GM12878 (cell line): ENCODE measurements around the gene SCNN1G. TPM values are rescaled to one million over a fixed set of nuclear protein-coding genes. Genes with fewer than 3 reads are reported as not detected.

Experiments
- ATAC-seq: fragments of 200-7000 bp; cut with Tn5 transposase; 3 replicates; pipeline ENCODE4 v1.9.1; 2020; ENCODE audit warnings: mild to moderate bottlenecking, moderate library complexity
- BruUV-seq: library from RNA; stranded (reverse); fragments of 400-500 nt; replicated peaks from 2 replicates; lab custom pipeline; 2021; lab: Mats Ljungman, UMichigan
- CTCF ChIA-PET: fragments of 300-600 bp; sonication (Branson Sonifier 250); formaldehyde crosslinking; extraction: SDS; loops from one replicate; lab custom pipeline; 2021; ENCODE audit warnings: inconsistent platforms; lab: Yijun Ruan, JAX
- POLR2A ChIA-PET: fragments of 350-600 bp; formaldehyde crosslinking; extraction: SDS; loops from one replicate; lab custom pipeline; 2021; ENCODE audit warnings: inconsistent platforms; lab: Charles Lee
- RAD21 ChIA-PET: fragments of 300-600 bp; sonication (Branson Sonifier 250); formaldehyde crosslinking; loops from one replicate; lab custom pipeline; 2023; ENCODE audit warnings: antibody characterized with exemption; ENCODE audit not compliant: unreplicated experiment; lab: Charles Lee
- SMC1A ChIA-PET: fragments of 300-600 bp; sonication (Branson Sonifier 250); formaldehyde crosslinking; loops from one replicate; lab custom pipeline; 2023; ENCODE audit not compliant: unreplicated experiment, uncharacterized antibody; lab: Charles Lee
- DNase-seq: peaks from one replicate; pipeline ENCODE4 v3.0.0-alpha.2; 2011; ENCODE audit warnings: low read depth, low spot score
- FAIRE-seq: peaks from 3 replicates; lab custom pipeline; 2011; peaks lifted over from hg19 to GRCh38; lab: Jason Lieb, UNC
- H2AFZ ChIP-seq: 2 replicates; pipeline ENCODE4 v1.6.0; 2011; ENCODE audit warnings: low read depth, low read length, control low read depth; ENCODE audit not compliant: control insufficient read depth
- H3K27ac ChIP-seq: 2 replicates; pipeline ENCODE4 v1.5.1; 2011; ENCODE audit warnings: control low read depth; ENCODE audit not compliant: control insufficient read depth, insufficient read depth
- H3K27me3 ChIP-seq, 2 experiments: replicated peaks in 1 of 2; 2 replicates each; pipeline versions ENCODE4 v1.6.0 to v1.6.1; 2011; ENCODE audit warnings: low read length in 1 of 2; ENCODE audit not compliant: control insufficient read depth in 2 of 2, insufficient read depth in 2 of 2
- H3K36me3 ChIP-seq, 2 experiments: 2 replicates each; pipeline ENCODE4 v1.5.1; 2011; ENCODE audit warnings: low read length in 1 of 2; ENCODE audit not compliant: control insufficient read depth in 2 of 2, insufficient read depth in 2 of 2
- H3K4me1 ChIP-seq: 2 replicates; pipeline ENCODE4 v1.6.1; 2011; ENCODE audit warnings: mild to moderate bottlenecking, low read length, moderate library complexity, mixed read lengths; ENCODE audit not compliant: control insufficient read depth, insufficient read depth
- H3K4me2 ChIP-seq: 2 replicates; pipeline ENCODE4 v1.6.0; 2011; ENCODE audit warnings: control low read depth; ENCODE audit not compliant: control insufficient read depth, insufficient read depth
- H3K4me3 ChIP-seq: fragments of 200-600 bp; sonication (generic); 2 replicates; pipeline ENCODE4 v1.5.1; 2016
- H3K79me2 ChIP-seq: 2 replicates; pipeline ENCODE4 v1.6.0; 2011; ENCODE audit warnings: low read length; ENCODE audit not compliant: control insufficient read depth, insufficient read depth
- H3K9ac ChIP-seq: 2 replicates; pipeline ENCODE4 v1.8.0; 2011; ENCODE audit warnings: low read length, control low read depth, mixed read lengths; ENCODE audit not compliant: control insufficient read depth, insufficient read depth
- H3K9me3 ChIP-seq: replicated peaks from 3 replicates; pipeline ENCODE4 v1.5.1; 2011; ENCODE audit warnings: mild to moderate bottlenecking, low read length; ENCODE audit not compliant: control insufficient read depth, insufficient read depth
- H4K20me1 ChIP-seq: 2 replicates; pipeline ENCODE4 v1.6.0; 2011; ENCODE audit not compliant: control insufficient read depth, insufficient read depth
- BHLHE40 ChIP-seq, 2 experiments: fragments of 450-650 bp in 1 of 2; IDR thresholded peaks; 2 replicates each; pipeline ENCODE4 v1.6.1; 2011 to 2017; ENCODE audit warnings: low read depth in 2 of 2, borderline replicate concordance in 1 of 2, improper control_type of control experiment in 1 of 2, low read length in 1 of 2, mild to moderate bottlenecking in 1 of 2
- BMI1 ChIP-seq: fragments of 450-650 bp; IDR thresholded peaks from 2 replicates; pipeline ENCODE4 v1.6.1; 2016; ENCODE audit warnings: mild to moderate bottlenecking, moderate library complexity, borderline replicate concordance
- IKZF2 ChIP-seq, 2 experiments: fragments of 450-650 bp; IDR thresholded peaks; 2 replicates each; pipeline ENCODE4 v1.6.1; 2017; ENCODE audit warnings: mild to moderate bottlenecking in 2 of 2, moderate library complexity in 2 of 2
- KLF5 ChIP-seq: fragments of 450-650 bp; IDR thresholded peaks from 2 replicates; pipeline ENCODE4 v1.6.1; 2014; ENCODE audit warnings: mild to moderate bottlenecking; ENCODE audit not compliant: partially characterized antibody
- PAX8 ChIP-seq: fragments of 450-650 bp; IDR thresholded peaks from 2 replicates; pipeline ENCODE4 v1.6.1; 2017; ENCODE audit warnings: mild to moderate bottlenecking, moderate library complexity
- PML ChIP-seq: IDR thresholded peaks from 2 replicates; pipeline ENCODE4 v1.6.1; 2012; ENCODE audit warnings: low read length, inconsistent platforms
- RB1 ChIP-seq: fragments of 450-650 bp; formaldehyde crosslinking; IDR thresholded peaks from 2 replicates; pipeline ENCODE4 v1.6.1; 2017; ENCODE audit warnings: mild to moderate bottlenecking, borderline replicate concordance
- SREBF2 ChIP-seq: IDR thresholded peaks from 2 replicates; pipeline ENCODE4 v1.6.1; 2012; ENCODE audit warnings: mild to moderate bottlenecking, low read length
- STAT3 ChIP-seq: IDR thresholded peaks from 2 replicates; pipeline ENCODE4 v1.6.1; 2011; ENCODE audit warnings: low read depth, low read length, improper control_type of control experiment
- ZBED1 ChIP-seq: IDR thresholded peaks from 2 replicates; pipeline ENCODE4 v1.6.1; 2016; ENCODE audit warnings: borderline replicate concordance
- ZZZ3 ChIP-seq: IDR thresholded peaks from 2 replicates; pipeline ENCODE4 v1.6.1; 2011; ENCODE audit warnings: low read depth; ENCODE audit not compliant: control insufficient read depth, insufficient read length
- WGBS: methylation state at CpG from one replicate; pipeline ENCODE4 v1.1.6; 2016; ENCODE audit warnings: low lambda C conversion rate; ENCODE audit not compliant: insufficient replicate concordance, insufficient coverage; ENCODE audit errors: missing lambda C conversion rate; 5-methylcytosine and 5-hydroxymethylcytosine counted together
- in situ Hi-C: fragments of 300-500 bp; cut with MboI; formaldehyde crosslinking; loops from 9 replicates; pipeline ENCODE4 v1.14.3; 2018; ENCODE audit warnings: mixed read lengths
- intact Hi-C: fragments of 100-400 bp; cut with micrococcal nuclease; formaldehyde crosslinking; loops from one replicate; pipeline ENCODE4 v1.14.2; 2022; ENCODE audit not compliant: unreplicated experiment
- polyA plus RNA-seq, 11 experiments: library from polyadenylated mRNA; depleted of rRNA in 4 of 11; unstranded in 6 of 11; stranded (reverse) in 5 of 11; fragments of >200 nt; fragmentation: Nextera tagmentation in 4 of 11; fragmentation: Illumina TruSeq in 1 of 11; extraction: Ambion mirVana in 4 of 11; extraction: Trizol in 1 of 11; gene quantifications; 1 replicate in 1 of 11; 2 replicates in 10 of 11; pipeline versions ENCODE4 v1.2.1 to v1.2.3, GENCODE V29; 2011 to 2016; ENCODE audit warnings: inconsistent platforms in 2 of 11, missing spikeins in 2 of 11, low read depth in 1 of 11
- total RNA-seq, 4 experiments: library from RNA; depleted of rRNA in 3 of 4; stranded (reverse); fragments of >200 nt in 3 of 4; fragmentation: Illumina TruSeq in 1 of 4; extraction: Trizol in 1 of 4; gene quantifications; 2 replicates each; pipeline versions ENCODE4 v1.2.1 to v1.2.3, GENCODE V29; 2013 to 2021
- TF ChIP-seq, protein P1 (sequence below): IDR thresholded peaks from 2 replicates; pipeline ENCODE4 v1.6.1; 2011; ENCODE audit warnings: borderline replicate concordance, low read depth, mild to moderate bottlenecking, moderate library complexity, low read length; ENCODE audit not compliant: insufficient read depth, poor library complexity, severe bottlenecking

The SCNN1G gene
- total and polyA plus RNA-seq, 10 of the 15 experiments (the other 5 are each of a cell fraction or from before 2014, with no cell fraction given): 0.04 to 0.86 (median 0.08) TPM; not detected in 5

DNA sequence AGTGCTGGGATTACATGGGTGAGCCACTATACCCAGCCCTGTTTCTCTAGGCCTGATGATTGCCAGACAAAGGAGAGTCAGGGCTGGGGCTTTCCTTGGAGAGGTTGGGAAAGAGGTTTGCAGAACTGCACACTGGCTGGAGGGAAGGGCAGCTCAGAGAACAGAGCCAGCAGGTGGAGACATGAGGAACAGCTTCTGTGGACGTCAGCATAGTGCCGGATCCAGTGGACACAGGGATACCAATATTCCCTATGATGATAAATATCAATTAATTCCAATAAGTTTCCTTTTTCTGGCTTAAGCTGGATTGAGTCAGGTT, 76.3 kb downstream of the SCNN1G start:
- H3K4me3 ChIP-seq: no peak overlapping the region
- RAD21 ChIA-PET: no interaction called here
- no TSS peak for BruUV-seq

More for the DNA sequence above, 76.3 kb downstream of the SCNN1G start:
- Histone ChIP-seq H3K36me3 (no peaks in the 10 kb centered on the region), H3K9ac (no peak overlapping the region), H3K27me3 (no peaks in the 10 kb centered on the region), H3K4me2 (no peak overlapping the region), H3K27ac (no peak overlapping the region), H4K20me1 (no peaks in the 10 kb centered on the region), H3K9me3 (no peaks in the 10 kb centered on the region), H3K79me2 (no peaks in the 10 kb centered on the region), H3K4me1 (no peaks in the 10 kb centered on the region), H2AFZ (no peak overlapping the region)
- no peak for FAIRE-seq
- no peak for ATAC-seq
- CTCF ChIA-PET: no interaction called here
- intact Hi-C loops: no loop called here
- POLR2A ChIA-PET: no interaction called here
- TF ChIP-seq RB1 (no peak), ZZZ3 (no peak), IKZF2 (IDR thresholded peaks at IDR 0.05) (no peak), ZBED1 (no peak), SREBF2 (no peak), BMI1 (no peak), KLF5 (no peak), PAX8 (no peak), STAT3 (no peak), PML (no peak), BHLHE40 (IDR thresholded peaks at IDR 0.05; ENCODE audit: borderline replicate concordance in 1 of 2, low read depth in 2 of 2, low read length in 1 of 2) (no peak)
- TF ChIP-seq, protein P1, sequence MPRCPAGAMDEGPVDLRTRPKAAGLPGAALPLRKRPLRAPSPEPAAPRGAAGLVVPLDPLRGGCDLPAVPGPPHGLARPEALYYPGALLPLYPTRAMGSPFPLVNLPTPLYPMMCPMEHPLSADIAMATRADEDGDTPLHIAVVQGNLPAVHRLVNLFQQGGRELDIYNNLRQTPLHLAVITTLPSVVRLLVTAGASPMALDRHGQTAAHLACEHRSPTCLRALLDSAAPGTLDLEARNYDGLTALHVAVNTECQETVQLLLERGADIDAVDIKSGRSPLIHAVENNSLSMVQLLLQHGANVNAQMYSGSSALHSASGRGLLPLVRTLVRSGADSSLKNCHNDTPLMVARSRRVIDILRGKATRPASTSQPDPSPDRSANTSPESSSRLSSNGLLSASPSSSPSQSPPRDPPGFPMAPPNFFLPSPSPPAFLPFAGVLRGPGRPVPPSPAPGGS: no peak
- 74% methylated on average over 2 of the region's 2 CpGs for WGBS
- in situ Hi-C loops: no loop called here
- SMC1A ChIA-PET: interaction anchor here (0.6 kb wide), 1 partner anchor 112 kb away, joined by 3 read pairs; no protein-coding TSS in a partner anchor
- no peak for DNase-seq

Other genes with a start within 250 kb of the SCNN1G start
- gene USP31, start 33.3 kb upstream of the SCNN1G start, total RNA-seq (2014; rRNA removed): 3.1 and 3.3 TPM in 2 replicates
- 3.8 and 4.1 TPM in 2 replicates for gene USP31, start 33.3 kb upstream of the SCNN1G start, total RNA-seq (2014; rRNA removed; fragmentation: Illumina TruSeq; extraction: Trizol)
- gene USP31, start 33.3 kb upstream of the SCNN1G start, total RNA-seq (2021): 5.3 and 6.5 TPM in 2 replicates
- 5.2 and 5.5 TPM in 2 replicates for gene USP31, start 33.3 kb upstream of the SCNN1G start, polyA plus RNA-seq (2011; rRNA removed)
- gene USP31, start 33.3 kb upstream of the SCNN1G start, polyA plus RNA-seq (2014; fragmentation: Illumina TruSeq; extraction: Trizol): 3.1 and 3.3 TPM in 2 replicates
- gene USP31, start 33.3 kb upstream of the SCNN1G start, polyA plus RNA-seq (2014; fragmentation: Nextera tagmentation; extraction: Ambion mirVana): 1 to 10 TPM; 1.4 to 1.7 TPM
- 3.8 and 4.1 TPM in 2 replicates for gene USP31, start 33.3 kb upstream of the SCNN1G start, polyA plus RNA-seq (2014; rRNA removed)
- 1 to 10 TPM in 1 of 2 experiments, under 1 TPM in 1; 0.87 to 1.1 TPM for gene USP31, start 33.3 kb upstream of the SCNN1G start, polyA plus RNA-seq (2016; fragmentation: Nextera tagmentation; extraction: Ambion mirVana)
- gene SCNN1B, start 119.6 kb downstream of the SCNN1G start, total RNA-seq (2014; rRNA removed): 0.22 and 0.28 TPM in 2 replicates
- gene SCNN1B, start 119.6 kb downstream of the SCNN1G start, total RNA-seq (2014; rRNA removed; fragmentation: Illumina TruSeq; extraction: Trizol): 0.37 and 0.58 TPM in 2 replicates
- gene SCNN1B, start 119.6 kb downstream of the SCNN1G start, total RNA-seq (2021): 0.49 and 0.80 TPM in 2 replicates
- 0.59 and 1.5 TPM in 2 replicates for gene SCNN1B, start 119.6 kb downstream of the SCNN1G start, polyA plus RNA-seq (2011; rRNA removed)
- gene SCNN1B, start 119.6 kb downstream of the SCNN1G start, polyA plus RNA-seq (2014; fragmentation: Illumina TruSeq; extraction: Trizol): 0.10 and 0.69 TPM in 2 replicates
- 1 to 10 TPM in 1 of 2 experiments, under 1 TPM in 1; 0.99 to 1.3 TPM for gene SCNN1B, start 119.6 kb downstream of the SCNN1G start, polyA plus RNA-seq (2014; fragmentation: Nextera tagmentation; extraction: Ambion mirVana)
- gene SCNN1B, start 119.6 kb downstream of the SCNN1G start, polyA plus RNA-seq (2014; rRNA removed): 0.27 and 0.51 TPM in 2 replicates
- under 1 TPM; 0.44 to 0.82 TPM for gene SCNN1B, start 119.6 kb downstream of the SCNN1G start, polyA plus RNA-seq (2016; fragmentation: Nextera tagmentation; extraction: Ambion mirVana)